ENCODE data around the gene BTN2A1.

The BTN2A1 gene

GRCh38 chr6:26468829-26469228 lies 11.1 kb downstream of the BTN2A1 start:
- no peak for DNase-seq (ENCODE audit: low spot score)

DNA sequence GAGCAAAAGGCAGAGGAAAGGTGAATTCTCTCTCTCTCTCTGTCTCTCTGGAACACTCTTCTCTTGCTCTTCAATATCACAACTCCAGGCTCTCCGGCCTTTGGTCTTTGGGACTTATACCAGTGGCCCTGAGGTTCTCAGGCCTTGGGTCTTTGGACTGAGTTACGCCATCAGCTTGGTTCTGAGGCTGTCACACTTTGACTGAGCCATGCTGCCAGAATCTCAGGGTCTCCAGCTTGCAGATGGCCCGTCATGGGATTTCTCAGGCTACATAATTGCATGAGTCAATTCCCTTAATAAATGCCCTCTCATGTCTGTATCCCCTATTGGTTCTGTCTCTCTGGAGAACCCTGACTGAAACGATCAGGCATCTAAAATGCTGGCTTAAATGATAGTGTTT lies 12.9 kb downstream of the BTN2A1 start:
- no peak for DNase-seq (ENCODE audit: low spot score)

DNA sequence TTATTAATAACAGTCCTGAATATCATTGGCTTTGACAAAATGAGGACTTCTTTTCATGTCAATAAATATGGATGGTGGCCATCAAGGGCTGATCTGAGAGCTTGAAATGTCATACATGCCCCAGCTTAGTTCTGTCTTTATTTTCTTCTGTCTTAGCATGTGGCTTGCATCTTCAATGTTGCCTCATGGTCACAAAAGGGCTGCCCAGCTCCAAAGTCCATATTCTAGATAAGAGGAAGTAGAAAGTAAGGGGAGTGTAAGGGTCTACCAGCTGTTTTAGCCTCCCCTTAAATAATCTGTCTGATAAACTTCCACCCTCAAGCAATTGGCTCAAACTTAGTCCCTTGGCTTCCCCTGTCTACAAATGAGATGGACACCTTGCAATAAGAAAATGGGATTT lies 14.2 kb downstream of the BTN2A1 start:
- no peak for DNase-seq (ENCODE audit: low spot score)

DNA sequence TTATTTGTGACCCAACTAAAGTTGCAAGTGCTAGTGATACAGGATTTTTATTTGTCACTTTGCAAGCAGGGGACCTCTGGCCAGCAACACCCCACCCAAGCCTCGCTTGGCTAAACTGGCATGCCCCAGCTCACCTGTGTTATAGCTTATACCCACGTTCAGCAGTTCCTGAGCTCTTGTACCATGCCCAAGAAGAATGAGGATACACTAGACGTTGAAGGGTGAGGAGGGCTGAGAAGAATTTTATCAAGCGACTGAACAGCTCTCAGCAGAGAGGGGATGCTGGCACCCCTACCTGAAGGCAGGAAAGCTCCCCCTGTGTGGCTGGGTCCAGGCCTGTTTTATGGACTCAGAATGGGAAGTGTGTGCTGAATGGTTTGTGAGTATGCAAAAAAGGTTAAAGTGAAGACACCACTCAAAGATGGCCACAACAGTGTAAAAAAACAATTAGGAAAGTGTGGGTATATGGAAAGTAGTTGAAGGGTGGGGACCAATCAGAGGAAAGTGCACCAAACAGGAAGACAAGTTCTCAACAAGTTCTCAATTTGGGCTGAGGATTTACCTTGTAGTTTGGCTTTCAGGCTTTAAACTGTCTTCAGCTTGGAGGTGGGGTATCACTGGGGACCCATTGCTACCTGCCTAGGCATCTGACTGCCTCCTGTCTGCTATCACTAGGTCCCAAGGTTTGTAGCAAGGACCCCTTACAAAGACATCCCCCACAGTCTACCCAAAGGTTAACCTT lies 15.0 kb downstream of the BTN2A1 start:
- DNase-seq (ENCODE audit: low spot score): no peak

DNA sequence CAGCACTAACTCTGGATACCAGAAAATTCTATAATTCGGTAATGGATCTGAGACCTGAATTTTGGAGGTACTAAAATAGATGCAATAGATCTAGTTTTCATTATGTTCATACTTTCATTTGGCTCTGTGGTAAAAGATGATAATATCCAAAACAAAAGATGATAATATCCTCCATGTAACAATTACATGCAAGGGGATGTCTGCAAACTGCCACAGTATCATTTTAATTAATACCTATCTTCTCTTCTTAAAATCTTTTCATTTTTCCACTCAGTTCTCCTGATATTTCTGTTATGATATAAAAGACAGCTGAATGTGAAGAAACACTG lies 15.6 kb downstream of the BTN2A1 start:
- no peak for DNase-seq (ENCODE audit: low spot score)

DNA sequence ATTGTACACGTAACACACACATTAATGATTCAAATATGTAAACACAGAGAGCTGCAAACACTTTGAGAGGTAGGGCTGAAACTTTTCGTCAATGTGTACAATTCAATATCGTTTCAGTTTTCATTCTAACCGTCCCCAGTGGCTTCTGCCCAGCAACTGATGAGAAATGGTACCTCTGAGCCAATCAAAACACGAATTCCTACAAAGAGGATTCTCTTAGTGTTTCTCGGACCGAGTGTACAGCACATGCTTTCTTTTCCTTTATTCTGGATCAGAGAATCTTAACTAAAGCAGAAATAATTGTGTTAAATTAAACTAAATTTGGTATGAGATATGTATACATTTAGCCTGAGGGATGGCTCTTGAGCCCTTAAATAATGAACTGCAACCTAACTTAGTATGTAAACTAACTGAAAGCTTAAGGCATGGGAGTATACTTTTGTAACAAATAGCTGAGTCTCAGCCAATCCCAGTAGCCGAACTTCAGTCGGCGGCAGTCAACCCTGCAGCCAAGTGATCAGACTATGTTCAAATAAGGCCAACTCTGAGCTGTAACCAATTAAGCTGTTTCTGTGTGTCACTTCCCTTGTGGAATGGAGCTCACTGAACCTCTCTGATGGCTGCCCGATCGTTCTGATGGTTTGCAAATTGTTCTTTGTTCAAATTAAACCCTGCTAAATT lies 16.1 kb downstream of the BTN2A1 start:
- peak; percentile 88 for DNase-seq (ENCODE audit: low spot score)

GRCh38 chr6:26474439-26474881 lies 16.7 kb downstream of the BTN2A1 start:
- no peak for DNase-seq (ENCODE audit: low spot score)

GRCh38 chr6:26475823-26476729 lies 18.3 kb downstream of the BTN2A1 start:
- DNase-seq (ENCODE audit: low spot score): no peak

- no peak for DNase-seq (ENCODE audit: low spot score)
Measured at GRCh38 chr6:26476896-26477295, 19.1 kb downstream of the BTN2A1 start.

DNA sequence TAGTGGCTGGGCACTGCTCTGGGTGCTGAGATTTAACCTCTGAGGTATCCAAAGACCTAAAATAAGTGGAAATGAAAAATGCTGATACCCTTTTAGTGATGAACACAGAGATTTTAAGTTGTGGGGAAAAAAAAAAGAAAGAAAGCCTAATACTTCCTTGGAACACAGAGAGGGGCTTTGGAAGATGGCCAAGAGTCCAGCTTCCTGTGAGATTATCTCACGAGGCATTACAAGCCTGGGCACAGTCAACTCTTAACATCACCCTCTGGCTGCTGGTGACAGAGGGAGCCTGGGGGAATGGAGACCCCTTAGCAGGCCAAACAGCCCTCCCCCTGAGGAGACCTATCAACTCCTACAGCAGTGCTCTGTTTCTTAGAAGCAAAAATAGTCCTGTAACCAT lies 19.7 kb downstream of the BTN2A1 start:
- DNase-seq (ENCODE audit: low spot score): no peak

- no peak for DNase-seq (ENCODE audit: low spot score)
Measured at GRCh38 chr6:26478100-26478984, 20.6 kb downstream of the BTN2A1 start.

DNA sequence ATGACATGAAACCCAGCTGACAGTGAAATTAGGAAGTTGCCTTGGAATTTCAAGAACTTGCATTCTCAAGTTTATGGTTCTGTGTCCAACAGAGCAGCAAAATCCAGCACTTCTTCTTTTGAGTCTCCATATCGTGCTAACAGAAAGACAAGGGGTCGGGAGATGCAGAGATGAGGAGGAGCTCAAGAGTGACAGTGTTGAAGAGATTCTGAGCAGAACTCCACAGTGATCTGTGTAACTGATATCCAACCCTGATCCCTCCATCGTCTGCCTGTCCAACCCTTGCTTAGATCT lies 21.2 kb downstream of the BTN2A1 start:
- no peak for DNase-seq (ENCODE audit: low spot score)

DNA sequence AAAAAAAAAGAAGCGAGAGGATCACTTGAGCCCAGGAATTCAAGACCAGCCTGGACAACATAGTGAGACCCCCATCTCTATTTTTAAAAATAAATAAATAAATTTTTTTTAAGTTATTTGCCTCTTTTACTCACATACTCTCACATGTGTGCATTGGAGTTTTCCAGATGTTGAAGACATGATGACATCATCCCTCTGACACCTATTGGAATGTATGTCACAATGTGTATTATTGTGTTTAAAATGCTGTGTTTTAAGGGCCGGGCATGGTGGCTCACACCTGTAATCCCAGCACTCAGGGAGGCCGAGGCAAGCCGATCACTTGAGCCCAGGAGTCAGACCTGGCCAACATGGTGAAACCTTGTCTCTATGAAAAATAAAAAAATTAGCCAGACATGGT lies 24.6 kb downstream of the BTN2A1 start:
- DNase-seq (ENCODE audit: low spot score): no peak

DNA sequence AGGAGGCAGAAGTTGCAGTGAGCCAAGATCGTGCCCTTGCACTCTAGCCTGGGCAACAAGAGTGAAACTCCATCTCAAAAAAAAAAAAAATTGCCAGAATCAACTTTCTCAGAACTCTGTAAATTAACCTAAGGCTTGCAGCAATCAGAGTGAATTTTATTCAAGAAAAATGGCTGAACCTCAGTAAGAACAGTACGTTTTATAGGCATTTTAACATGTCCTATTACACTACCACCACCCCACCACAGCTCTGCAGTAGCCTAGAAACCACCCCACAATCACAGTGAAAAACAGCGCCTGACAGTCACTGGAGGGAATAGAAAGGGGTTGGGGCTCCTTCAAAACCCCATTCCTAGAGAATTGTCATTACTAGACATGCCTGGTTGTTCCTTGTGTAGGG lies 26.0 kb downstream of the BTN2A1 start:
- no peak for DNase-seq (ENCODE audit: low spot score)

- no peak for DNase-seq (ENCODE audit: low spot score)
Measured at GRCh38 chr6:26484161-26484560, 26.4 kb downstream of the BTN2A1 start.

- DNase-seq (ENCODE audit: low spot score): no peak
Measured at GRCh38 chr6:26485112-26485780, 27.5 kb downstream of the BTN2A1 start.

- no peak for DNase-seq (ENCODE audit: low spot score)
Measured at GRCh38 chr6:26486358-26486757, 28.6 kb downstream of the BTN2A1 start.

DNA sequence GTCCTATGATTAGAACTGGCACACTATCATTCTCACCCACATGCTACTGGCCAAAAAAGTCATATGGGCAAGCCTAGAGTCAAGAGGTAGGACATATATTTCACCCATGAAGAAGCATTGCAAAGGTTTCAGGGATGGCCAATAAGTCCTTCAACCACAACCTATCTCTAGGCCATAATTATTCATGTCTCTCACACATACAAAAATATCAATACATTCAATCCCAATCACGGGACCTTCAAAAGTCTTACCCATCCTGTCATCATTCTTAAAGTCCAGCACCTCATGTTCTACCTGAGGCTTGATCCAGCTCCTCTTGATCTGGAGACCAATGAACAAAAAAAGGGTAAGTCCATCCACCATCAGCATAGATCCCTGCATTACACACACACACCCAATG lies 29.7 kb downstream of the BTN2A1 start:
- DNase-seq (ENCODE audit: low spot score): no peak

DNA sequence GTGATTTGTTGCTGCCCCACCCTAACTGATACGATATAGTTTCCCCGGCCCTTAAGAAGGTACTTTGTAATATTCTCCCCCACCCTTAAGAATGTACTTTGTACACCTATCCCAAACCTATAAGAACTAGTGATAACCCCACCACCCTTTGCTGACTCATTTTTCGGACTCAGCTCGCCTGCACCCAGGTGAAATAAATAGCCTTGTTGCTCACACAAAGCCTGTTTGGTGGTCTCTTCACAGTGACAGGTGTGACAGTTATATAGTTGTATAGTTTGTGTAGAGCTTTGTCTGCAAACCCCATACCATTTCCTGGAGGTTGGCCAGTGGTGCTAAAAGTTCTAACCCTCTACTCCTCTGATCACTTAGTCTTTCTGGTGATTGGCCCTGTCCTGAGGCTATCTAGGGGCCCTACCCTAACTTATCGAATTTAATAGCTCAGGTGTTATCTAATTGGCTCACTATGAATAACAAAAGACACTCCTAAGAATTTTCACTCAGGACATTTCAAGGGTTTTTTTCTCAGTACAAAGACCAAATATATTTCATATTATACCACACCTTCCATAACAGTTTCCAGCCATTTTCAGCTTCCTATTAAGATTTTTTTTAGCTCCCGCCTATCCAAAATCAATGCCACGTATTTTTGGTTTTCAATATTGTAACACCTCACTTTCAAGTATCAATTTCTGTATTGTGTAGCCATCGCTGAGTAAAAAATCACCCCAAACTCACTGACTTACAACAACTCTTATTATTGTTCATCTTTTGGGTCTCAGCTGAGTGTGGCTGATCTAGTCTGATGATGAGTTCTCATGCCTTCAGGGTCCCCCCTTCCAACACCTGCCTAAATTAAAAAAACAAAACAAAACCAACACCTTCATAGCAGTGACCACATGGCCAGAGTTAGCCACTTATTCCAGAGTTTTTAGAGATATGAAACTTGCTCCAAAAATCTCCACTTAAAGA lies 32.5 kb downstream of the BTN2A1 start:
- DNase-seq (ENCODE audit: low spot score): no peak

DNA sequence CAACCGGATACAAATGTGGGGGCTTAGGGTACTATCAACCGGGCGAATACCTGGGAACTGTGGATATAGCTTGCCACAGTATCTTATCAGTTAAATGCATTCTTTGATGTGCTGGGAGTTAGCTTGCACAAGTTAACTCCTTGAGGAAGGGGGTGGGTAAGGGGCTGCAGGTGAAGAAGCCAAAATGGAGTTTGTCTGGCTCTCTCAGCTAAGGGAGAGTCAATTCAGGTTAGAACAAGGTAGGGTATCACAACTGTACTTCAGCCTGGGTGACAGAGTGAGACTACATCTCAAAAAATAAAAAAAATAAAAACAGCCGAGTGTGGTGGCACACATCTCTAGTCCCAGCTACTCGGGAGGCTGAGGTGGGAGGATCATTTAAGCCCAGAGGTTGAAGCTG lies 33.8 kb downstream of the BTN2A1 start:
- no peak for DNase-seq (ENCODE audit: low spot score)

All from cerebellar cortex (tissue), 1 donor.